ENCODE data around the gene MLLT6. TPM values are rescaled to one million over a fixed set of nuclear protein-coding genes. Genes with fewer than 3 reads are reported as not detected.

MLLT6 gene
- total RNA-seq, 1 experiment from 2014 or later, result 50.6 TPM

DNA sequence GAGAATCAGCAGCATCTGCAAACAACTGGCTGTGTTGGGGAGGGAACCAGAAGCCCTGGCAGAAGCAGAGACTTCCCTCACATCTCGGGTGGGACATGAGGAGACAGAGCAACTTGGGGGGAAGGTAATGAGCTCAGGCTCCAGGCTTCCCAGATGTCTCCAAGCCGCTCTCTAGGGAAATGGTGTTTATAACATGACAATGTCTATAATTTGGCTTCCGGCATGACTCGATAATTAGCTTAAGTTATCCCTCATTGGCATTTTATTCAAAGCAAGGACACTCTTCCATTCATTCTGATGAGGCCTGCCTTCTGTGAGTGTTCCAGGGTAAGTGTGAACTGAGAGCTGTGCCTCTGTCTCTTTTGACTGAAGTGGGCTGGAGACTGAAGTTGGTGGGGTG lies 14.7 kb upstream of the MLLT6 start:
- DNase-seq (ENCODE audit: low read depth, low spot score) (no peak), ATAC-seq (no peak)
- intact Hi-C loops (cut with micrococcal nuclease; ENCODE audit: unreplicated experiment), result no loop called here
- Histone ChIP-seq H3K36me3 (ENCODE audit: control insufficient read depth, insufficient read depth, low read length) (no peaks in the 10 kb centered on the region), H3K4me3 (ENCODE audit: low read depth in 2 of 2, low read length in 2 of 2) (no peak overlapping the region), H3K27me3 (ENCODE audit: control insufficient read depth, insufficient read depth, low read length) (no peaks in the 10 kb centered on the region), H3K27ac (ENCODE audit: low read length) (no peak overlapping the region), H3K4me1 (ENCODE audit: control insufficient read depth, insufficient read depth, low read length) (peaks cover 4% of the 10 kb centered on the region; the same call in 1 of the 2 replicates), H3K9me3 (ENCODE audit: control insufficient read depth, insufficient read depth, low read depth, low read length) (no peaks in the 10 kb centered on the region)
- POLR2A ChIA-PET, result no interaction called here
- in situ Hi-C loops (cut with HindIII; ENCODE audit: low pct_unique_long_range_greater_than_20kb, low sequenced_read_pairs), result no loop called here
- CTCF ChIA-PET, result interaction anchor here (1.2 kb wide), 1 partner anchor 14 kb away, joined by 3 read pairs; no protein-coding TSS in a partner anchor
- no peak for TF ChIP-seq CTCF (IDR thresholded peaks at IDR 0.05)
- no peak for TF ChIP-seq TCF7L2 (IDR thresholded peaks at IDR 0.05; ENCODE audit: low read depth, low read length)
- no peak for TF ChIP-seq REST (IDR thresholded peaks at IDR 0.05; ENCODE audit: insufficient read depth in 1 of 2, low read depth in 2 of 2, low read length in 1 of 2)
- no peak for TF ChIP-seq SIN3A (IDR thresholded peaks at IDR 0.05; ENCODE audit: borderline replicate concordance, insufficient read depth, low read depth, low read length)
- TF ChIP-seq POLR2AphosphoS5 (IDR thresholded peaks at IDR 0.05; ENCODE audit: low read depth, low read length), result no peak
- BruUV-seq (replicated peaks), result no TSS peak

GRCh38 chr17:38691154-38691553 lies 13.9 kb upstream of the MLLT6 start:
- H3K27ac ChIP-seq (ENCODE audit: low read length), result no peak overlapping the region
- POLR2A ChIA-PET, result no interaction called here
- H3K9me3 ChIP-seq (ENCODE audit: control insufficient read depth, insufficient read depth, low read depth, low read length), result no peaks in the 10 kb centered on the region
- TF ChIP-seq POLR2AphosphoS5 (IDR thresholded peaks at IDR 0.05; ENCODE audit: low read depth, low read length) (no peak), SIN3A (IDR thresholded peaks at IDR 0.05; ENCODE audit: borderline replicate concordance, insufficient read depth, low read depth, low read length) (no peak), CTCF (IDR thresholded peaks at IDR 0.05) (no peak), TCF7L2 (IDR thresholded peaks at IDR 0.05; ENCODE audit: low read depth, low read length) (no peak), REST (IDR thresholded peaks at IDR 0.05; ENCODE audit: insufficient read depth in 1 of 2, low read depth in 2 of 2, low read length in 1 of 2) (no peak)
- no peaks in the 10 kb centered on the region for H3K27me3 ChIP-seq (ENCODE audit: control insufficient read depth, insufficient read depth, low read length)
- BruUV-seq (replicated peaks), result no TSS peak
- H3K36me3 ChIP-seq (ENCODE audit: control insufficient read depth, insufficient read depth, low read length), result no peaks in the 10 kb centered on the region
- no peak for DNase-seq (ENCODE audit: low read depth, low spot score)
- CTCF ChIA-PET, result interaction anchor here (1.2 kb wide), 1 partner anchor 14 kb away, joined by 3 read pairs; no protein-coding TSS in a partner anchor
- no peak overlapping the region for H3K4me3 ChIP-seq (ENCODE audit: low read depth in 2 of 2, low read length in 2 of 2)
- ATAC-seq, result no peak
- in situ Hi-C loops (cut with HindIII; ENCODE audit: low pct_unique_long_range_greater_than_20kb, low sequenced_read_pairs) (no loop called here), intact Hi-C loops (cut with micrococcal nuclease; ENCODE audit: unreplicated experiment) (no loop called here)
- H3K4me1 ChIP-seq (ENCODE audit: control insufficient read depth, insufficient read depth, low read length), result peaks cover 4% of the 10 kb centered on the region; the same call in 1 of the 2 replicates

Data from Panc1 (cell line).